Neural cell (in vitro differentiated cells): Measurements from ENCODE around the gene MLLT3. TPM values are rescaled to one million over a fixed set of nuclear protein-coding genes. Genes with fewer than 3 reads are reported as not detected.

Experiments
- H2AFZ ChIP-seq: fragments of 200-600, 300-800 bp; sonication (generic), shearing (Covaris generic); 2 replicates; pipeline ENCODE4 v1.6.0; 2014; ENCODE audit warnings: low read depth, mild to moderate bottlenecking, antibody characterized with exemption, low read length, moderate library complexity
- H3F3A ChIP-seq: fragments of 200-600 bp; shearing (Covaris generic); 2 replicates; pipeline ENCODE4 v1.6.1; 2016; ENCODE audit warnings: mild to moderate bottlenecking, moderate library complexity, mixed read lengths, antibody characterized with exemption, low read length; ENCODE audit not compliant: insufficient read depth, poor library complexity, severe bottlenecking
- H3K27ac ChIP-seq: fragments of 200-600, 300-800 bp; sonication (generic), shearing (Covaris generic); 2 replicates; pipeline ENCODE4 v1.5.1; 2014; ENCODE audit warnings: mild to moderate bottlenecking, low read length, moderate library complexity
- H3K27me3 ChIP-seq: fragments of 300-800, 200-600 bp; sonication (generic), shearing (Covaris generic); 2 replicates; pipeline ENCODE4 v1.6.0; 2014; ENCODE audit warnings: mild to moderate bottlenecking, low read depth, low read length, moderate library complexity; ENCODE audit not compliant: insufficient read depth
- H3K36me3 ChIP-seq: fragments of 300-800, 200-600 bp; sonication (generic), shearing (Covaris generic); 2 replicates; pipeline ENCODE4 v1.5.1; 2014; ENCODE audit warnings: mild to moderate bottlenecking, antibody characterized with exemption, low read length, moderate library complexity; ENCODE audit not compliant: insufficient read depth
- H3K4me2 ChIP-seq: fragments of 300-800, 200-600 bp; sonication (generic), shearing (Covaris generic); 2 replicates; pipeline ENCODE4 v1.6.0; 2014; ENCODE audit warnings: mild to moderate bottlenecking, low read length
- H3K4me3 ChIP-seq: fragments of 300-800, 200-600 bp; sonication (generic), shearing (Covaris generic); 2 replicates; pipeline ENCODE4 v1.5.1; 2014; ENCODE audit warnings: mild to moderate bottlenecking, low read length, moderate library complexity
- H3K79me2 ChIP-seq: fragments of 200-600 bp; shearing (Covaris generic); replicated peaks from 2 replicates; pipeline ENCODE4 v1.6.0; 2014; ENCODE audit warnings: mild to moderate bottlenecking, low read length, moderate library complexity; ENCODE audit not compliant: insufficient read depth
- H3K9ac ChIP-seq: fragments of 300-800, 200-600 bp; sonication (generic), shearing (Covaris generic); 2 replicates; pipeline ENCODE4 v1.6.1; 2016; ENCODE audit warnings: mild to moderate bottlenecking, low read length, mixed read lengths
- H3K9me2 ChIP-seq: fragments of 200-600 bp; shearing (Covaris generic); 2 replicates; pipeline ENCODE4 v1.6.1; 2016; ENCODE audit warnings: mild to moderate bottlenecking, low read length, mixed read lengths; ENCODE audit not compliant: insufficient read depth
- H3K9me3 ChIP-seq: fragments of 200-600, 300-800 bp; sonication (generic), shearing (Covaris generic); 2 replicates; pipeline ENCODE4 v1.6.1; 2016; ENCODE audit warnings: mild to moderate bottlenecking, mixed run types, low read length, moderate library complexity, mixed read lengths
- H4K20me1 ChIP-seq: fragments of 200-600 bp; shearing (Covaris generic); 2 replicates; pipeline ENCODE4 v1.6.1; 2016; ENCODE audit warnings: mild to moderate bottlenecking, mixed run types; ENCODE audit not compliant: insufficient read depth
- CTCF ChIP-seq: fragments of 450-650 bp; IDR thresholded peaks from 2 replicates; pipeline ENCODE4 v1.5.1; 2014; ENCODE audit warnings: antibody characterized with exemption, mild to moderate bottlenecking, moderate library complexity; ENCODE audit not compliant: poor library complexity, severe bottlenecking
- EP300 ChIP-seq: fragments of 450-650 bp; conservative IDR thresholded peaks from 2 replicates; pipeline ENCODE4 v1.6.1; 2014; ENCODE audit warnings: antibody characterized with exemption, mild to moderate bottlenecking, moderate library complexity; ENCODE audit not compliant: poor library complexity, severe bottlenecking
- EZH2 ChIP-seq: fragments of 200-600, 300-800 bp; shearing (Covaris generic), sonication (generic); IDR thresholded peaks from 2 replicates; pipeline ENCODE4 v1.6.1; 2014; ENCODE audit warnings: antibody characterized with exemption, low read length, borderline replicate concordance, mild to moderate bottlenecking; ENCODE audit not compliant: insufficient read depth, poor library complexity, severe bottlenecking
- MXI1 ChIP-seq: fragments of 450-650 bp; conservative IDR thresholded peaks from 2 replicates; pipeline ENCODE4 v1.6.1; 2014; ENCODE audit warnings: antibody characterized with exemption, mild to moderate bottlenecking; ENCODE audit not compliant: poor library complexity, severe bottlenecking
- POLR2AphosphoS5 ChIP-seq: IDR thresholded peaks from 2 replicates; pipeline ENCODE4 v1.6.1; 2012
- RAD21 ChIP-seq: fragments of 450-650 bp; conservative IDR thresholded peaks from 2 replicates; pipeline ENCODE4 v1.6.1; 2014; ENCODE audit warnings: antibody characterized with exemption, mild to moderate bottlenecking, moderate library complexity
- REST ChIP-seq: IDR thresholded peaks from 2 replicates; pipeline ENCODE4 v1.6.1; 2012; ENCODE audit warnings: borderline replicate concordance
- SMC3 ChIP-seq: fragments of 450-650 bp; conservative IDR thresholded peaks from 2 replicates; pipeline ENCODE4 v1.6.1; 2014; ENCODE audit warnings: antibody characterized with exemption, mild to moderate bottlenecking, moderate library complexity; ENCODE audit not compliant: poor library complexity
- TAF1 ChIP-seq: IDR thresholded peaks from 2 replicates; pipeline ENCODE4 v1.6.1; 2012; ENCODE audit warnings: low read depth
- polyA plus RNA-seq: library from polyadenylated mRNA; depleted of rRNA; stranded (reverse); fragments of >200 nt; gene quantifications from 2 replicates; pipeline ENCODE4 v1.2.3, GENCODE V29; 2014

Gene MLLT3
- polyA plus RNA-seq, 1 donor from 2014 or later = 61.5 TPM

GRCh38 chr9:20505574-20505973, 116.7 kb downstream of the MLLT3 start:
- TF ChIP-seq TAF1 (no peak), MXI1 (no peak), REST (no peak), EZH2 (no peak)
- Histone ChIP-seq H3F3A (no peaks in the 10 kb centered on the region), H3K9me2 (no peaks in the 10 kb centered on the region), H3K36me3 (no peaks in the 10 kb centered on the region), H4K20me1 (no peaks in the 10 kb centered on the region), H3K27ac (no peak overlapping the region), H2AFZ (no peak overlapping the region), H3K9me3 (no peaks in the 10 kb centered on the region), H3K27me3 (no peaks in the 10 kb centered on the region), H3K9ac (no peak overlapping the region), H3K4me3 (no peak overlapping the region), H3K4me2 (no peak overlapping the region), H3K79me2 (peaks cover 42% of the 10 kb centered on the region)

GRCh38 chr9:20504930-20505329, 117.4 kb downstream of the MLLT3 start:
- H3K27me3 ChIP-seq = no peaks in the 10 kb centered on the region
- H3K4me2 ChIP-seq = no peak overlapping the region
- no peaks in the 10 kb centered on the region for H3K9me2 ChIP-seq
- H3K79me2 ChIP-seq = peaks cover 42% of the 10 kb centered on the region
- H3K9ac ChIP-seq = no peak overlapping the region
- H3K9me3 ChIP-seq = no peaks in the 10 kb centered on the region
- H3K36me3 ChIP-seq = no peaks in the 10 kb centered on the region
- no peaks in the 10 kb centered on the region for H3F3A ChIP-seq
- H2AFZ ChIP-seq = no peak overlapping the region
- H3K27ac ChIP-seq = no peak overlapping the region
- no peaks in the 10 kb centered on the region for H4K20me1 ChIP-seq
- TF ChIP-seq RAD21 (no peak), SMC3 (no peak), EZH2 (no peak), CTCF (no peak), MXI1 (no peak), EP300 (no peak), TAF1 (no peak), POLR2AphosphoS5 (no peak), REST (no peak)
- H3K4me3 ChIP-seq = no peak overlapping the region
